HG03439 (cell line): ENCODE measurements around the gene SNAI1.

Experiments used
- ATAC-seq: cut with Tn5 transposase; IDR thresholded peaks from one replicate; pipeline ENCODE4 v1.9.1; 2021; ENCODE audit warnings: mild to moderate bottlenecking, moderate library complexity; ENCODE audit not compliant: unreplicated experiment

SNAI1 gene

GRCh38 chr20:50032955-50033666, 50.3 kb downstream of the SNAI1 start:
- ATAC-seq: no peak

GRCh38 chr20:50034567-50035180, 51.9 kb downstream of the SNAI1 start:
- ATAC-seq: no peak

GRCh38 chr20:50036703-50037102, 53.9 kb downstream of the SNAI1 start:
- no peak for ATAC-seq

- no peak for ATAC-seq
Measured at GRCh38 chr20:50037123-50037522, 54.3 kb downstream of the SNAI1 start.

- no peak for ATAC-seq
Measured at GRCh38 chr20:50037575-50037974, 54.8 kb downstream of the SNAI1 start.

- ATAC-seq: no peak
Measured at GRCh38 chr20:50038169-50038568, 55.4 kb downstream of the SNAI1 start.
